SKM-1 treated with dmso at 0.1 percent for 144 hours (cell line): ENCODE data around the gene ATM.

Experiments used
- DNase-seq: peaks from one replicate; lab custom pipeline; 2025; ENCODE audit not compliant: unreplicated experiment; lab: John Stamatoyannopoulos, UW

Gene ATM, protein sequence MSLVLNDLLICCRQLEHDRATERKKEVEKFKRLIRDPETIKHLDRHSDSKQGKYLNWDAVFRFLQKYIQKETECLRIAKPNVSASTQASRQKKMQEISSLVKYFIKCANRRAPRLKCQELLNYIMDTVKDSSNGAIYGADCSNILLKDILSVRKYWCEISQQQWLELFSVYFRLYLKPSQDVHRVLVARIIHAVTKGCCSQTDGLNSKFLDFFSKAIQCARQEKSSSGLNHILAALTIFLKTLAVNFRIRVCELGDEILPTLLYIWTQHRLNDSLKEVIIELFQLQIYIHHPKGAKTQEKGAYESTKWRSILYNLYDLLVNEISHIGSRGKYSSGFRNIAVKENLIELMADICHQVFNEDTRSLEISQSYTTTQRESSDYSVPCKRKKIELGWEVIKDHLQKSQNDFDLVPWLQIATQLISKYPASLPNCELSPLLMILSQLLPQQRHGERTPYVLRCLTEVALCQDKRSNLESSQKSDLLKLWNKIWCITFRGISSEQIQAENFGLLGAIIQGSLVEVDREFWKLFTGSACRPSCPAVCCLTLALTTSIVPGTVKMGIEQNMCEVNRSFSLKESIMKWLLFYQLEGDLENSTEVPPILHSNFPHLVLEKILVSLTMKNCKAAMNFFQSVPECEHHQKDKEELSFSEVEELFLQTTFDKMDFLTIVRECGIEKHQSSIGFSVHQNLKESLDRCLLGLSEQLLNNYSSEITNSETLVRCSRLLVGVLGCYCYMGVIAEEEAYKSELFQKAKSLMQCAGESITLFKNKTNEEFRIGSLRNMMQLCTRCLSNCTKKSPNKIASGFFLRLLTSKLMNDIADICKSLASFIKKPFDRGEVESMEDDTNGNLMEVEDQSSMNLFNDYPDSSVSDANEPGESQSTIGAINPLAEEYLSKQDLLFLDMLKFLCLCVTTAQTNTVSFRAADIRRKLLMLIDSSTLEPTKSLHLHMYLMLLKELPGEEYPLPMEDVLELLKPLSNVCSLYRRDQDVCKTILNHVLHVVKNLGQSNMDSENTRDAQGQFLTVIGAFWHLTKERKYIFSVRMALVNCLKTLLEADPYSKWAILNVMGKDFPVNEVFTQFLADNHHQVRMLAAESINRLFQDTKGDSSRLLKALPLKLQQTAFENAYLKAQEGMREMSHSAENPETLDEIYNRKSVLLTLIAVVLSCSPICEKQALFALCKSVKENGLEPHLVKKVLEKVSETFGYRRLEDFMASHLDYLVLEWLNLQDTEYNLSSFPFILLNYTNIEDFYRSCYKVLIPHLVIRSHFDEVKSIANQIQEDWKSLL (N-terminal part only)

DNA sequence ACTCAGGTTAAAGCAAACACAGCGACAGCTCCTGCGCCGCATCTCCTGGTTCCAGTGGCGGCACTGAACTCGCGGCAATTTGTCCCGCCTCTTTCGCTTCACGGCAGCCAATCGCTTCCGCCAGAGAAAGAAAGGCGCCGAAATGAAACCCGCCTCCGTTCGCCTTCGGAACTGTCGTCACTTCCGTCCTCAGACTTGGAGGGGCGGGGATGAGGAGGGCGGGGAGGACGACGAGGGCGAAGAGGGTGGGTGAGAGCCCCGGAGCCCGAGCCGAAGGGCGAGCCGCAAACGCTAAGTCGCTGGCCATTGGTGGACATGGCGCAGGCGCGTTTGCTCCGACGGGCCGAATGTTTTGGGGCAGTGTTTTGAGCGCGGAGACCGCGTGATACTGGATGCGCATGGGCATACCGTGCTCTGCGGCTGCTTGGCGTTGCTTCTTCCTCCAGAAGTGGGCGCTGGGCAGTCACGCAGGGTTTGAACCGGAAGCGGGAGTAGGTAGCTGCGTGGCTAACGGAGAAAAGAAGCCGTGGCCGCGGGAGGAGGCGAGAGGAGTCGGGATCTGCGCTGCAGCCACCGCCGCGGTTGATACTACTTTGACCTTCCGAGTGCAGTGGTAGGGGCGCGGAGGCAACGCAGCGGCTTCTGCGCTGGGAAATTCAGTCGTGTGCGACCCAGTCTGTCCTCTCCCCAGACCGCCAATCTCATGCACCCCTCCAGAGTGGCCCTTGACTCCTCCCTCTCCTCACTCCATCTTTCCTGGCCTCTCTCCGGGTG, at the start of gene ATM, which contains the start of gene NPAT:
TSS of gene ATM (plus strand) at position 494 of the 774 bp plus-strand sequence. CDS start 4,558 bp downstream, outside the sequence.
TSS of gene NPAT (minus strand) at position 65 of the 774 bp plus-strand sequence. CDS start 102 bp downstream, outside the sequence.
- DNase-seq = peak; percentile 100

DNA sequence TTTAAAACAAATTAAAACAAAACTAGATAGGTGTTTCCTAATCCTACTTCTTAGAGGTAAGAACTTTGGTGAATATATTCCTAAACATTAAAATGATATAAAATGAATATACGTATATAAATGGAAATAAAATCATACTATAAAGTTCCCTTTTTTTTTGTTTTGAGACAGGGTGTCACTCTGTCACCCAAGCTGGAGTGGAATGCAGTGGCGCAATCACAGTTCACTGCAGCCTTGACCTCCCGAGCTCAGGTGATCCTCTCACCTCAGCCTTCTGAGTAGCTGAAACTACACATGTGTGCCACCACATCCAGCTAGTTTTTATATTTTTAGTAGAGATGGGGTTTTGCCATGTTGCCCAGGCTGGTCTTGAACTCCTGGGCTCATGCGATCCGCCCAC, 45.3 kb upstream of the ATM start:
- no peak for DNase-seq

DNA sequence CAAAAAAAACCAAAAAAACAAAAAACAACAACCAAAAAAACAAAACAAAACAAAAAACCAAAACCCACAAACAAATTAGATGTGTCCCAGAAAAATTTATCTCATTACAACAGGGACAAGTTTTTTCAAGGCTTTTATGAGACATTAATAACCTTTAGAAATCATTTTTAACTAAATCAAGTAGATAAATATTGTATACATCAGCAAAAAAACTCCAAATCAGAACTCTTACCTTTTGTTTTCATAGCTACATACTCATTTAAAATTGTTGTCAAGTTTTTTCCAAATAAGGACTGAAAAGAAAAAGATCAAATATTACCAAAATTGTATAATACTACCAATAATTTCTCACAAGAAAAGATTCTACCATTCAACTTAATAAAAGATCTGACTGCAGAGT, 29.1 kb upstream of the ATM start:
- no peak for DNase-seq

DNA sequence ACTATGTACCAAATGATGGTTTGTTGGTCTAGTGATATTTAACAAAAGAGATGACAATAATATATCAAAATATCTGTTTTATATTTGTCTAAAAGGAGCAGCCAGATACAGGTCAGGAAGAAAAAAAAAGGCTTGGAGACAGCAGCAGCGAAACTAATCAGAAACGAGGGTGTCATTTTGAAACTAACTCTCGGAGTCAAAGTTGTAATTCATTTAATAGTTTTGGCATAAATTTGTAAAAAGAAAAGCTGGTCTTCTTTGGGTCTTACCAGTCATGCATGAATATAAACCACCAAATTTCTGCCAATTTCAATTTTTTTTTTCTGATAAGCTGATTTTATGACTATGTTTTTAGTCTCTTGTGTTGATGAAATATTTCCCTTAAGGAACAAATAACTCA, 26.0 kb upstream of the ATM start:
- no peak for DNase-seq

DNA sequence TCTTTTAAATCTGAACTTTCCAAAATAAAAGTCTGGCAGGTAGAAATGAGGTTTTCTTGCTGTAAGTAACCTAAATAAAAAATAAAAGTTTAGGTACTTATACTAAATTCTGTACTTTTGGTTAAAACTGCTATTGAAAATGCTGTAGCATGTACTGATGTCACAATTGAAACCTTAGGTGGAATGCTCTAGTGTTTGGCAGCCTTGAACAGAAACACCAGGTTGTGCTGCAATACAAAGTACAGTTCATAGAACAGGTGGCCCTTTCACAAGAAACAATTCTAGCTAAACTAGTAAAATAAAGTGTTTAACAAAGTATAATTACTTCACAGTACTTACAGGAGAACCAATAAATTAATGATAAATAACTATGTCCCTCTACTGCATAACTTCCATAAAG, 25.5 kb upstream of the ATM start:
- no peak for DNase-seq

DNA sequence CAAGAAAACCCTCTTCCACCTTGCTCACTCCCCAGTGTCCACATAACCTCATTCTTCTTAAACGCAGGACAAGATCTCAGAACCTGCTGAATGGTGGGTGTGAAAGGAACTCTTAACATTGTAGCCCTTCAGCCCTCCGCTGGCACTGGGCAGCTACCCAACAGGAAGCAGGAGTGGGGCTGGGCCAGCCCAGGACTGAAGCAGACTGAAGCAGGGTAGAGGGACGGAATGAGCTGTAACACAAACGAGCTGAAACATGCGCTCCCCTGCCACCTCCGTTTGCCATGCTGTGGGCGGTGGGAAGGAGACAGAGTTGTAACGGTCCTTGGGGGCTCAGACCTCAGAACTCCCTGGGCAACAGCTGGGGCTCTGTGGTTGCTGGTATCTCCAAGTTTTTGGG, 24.0 kb upstream of the ATM start:
- DNase-seq = no peak

DNA sequence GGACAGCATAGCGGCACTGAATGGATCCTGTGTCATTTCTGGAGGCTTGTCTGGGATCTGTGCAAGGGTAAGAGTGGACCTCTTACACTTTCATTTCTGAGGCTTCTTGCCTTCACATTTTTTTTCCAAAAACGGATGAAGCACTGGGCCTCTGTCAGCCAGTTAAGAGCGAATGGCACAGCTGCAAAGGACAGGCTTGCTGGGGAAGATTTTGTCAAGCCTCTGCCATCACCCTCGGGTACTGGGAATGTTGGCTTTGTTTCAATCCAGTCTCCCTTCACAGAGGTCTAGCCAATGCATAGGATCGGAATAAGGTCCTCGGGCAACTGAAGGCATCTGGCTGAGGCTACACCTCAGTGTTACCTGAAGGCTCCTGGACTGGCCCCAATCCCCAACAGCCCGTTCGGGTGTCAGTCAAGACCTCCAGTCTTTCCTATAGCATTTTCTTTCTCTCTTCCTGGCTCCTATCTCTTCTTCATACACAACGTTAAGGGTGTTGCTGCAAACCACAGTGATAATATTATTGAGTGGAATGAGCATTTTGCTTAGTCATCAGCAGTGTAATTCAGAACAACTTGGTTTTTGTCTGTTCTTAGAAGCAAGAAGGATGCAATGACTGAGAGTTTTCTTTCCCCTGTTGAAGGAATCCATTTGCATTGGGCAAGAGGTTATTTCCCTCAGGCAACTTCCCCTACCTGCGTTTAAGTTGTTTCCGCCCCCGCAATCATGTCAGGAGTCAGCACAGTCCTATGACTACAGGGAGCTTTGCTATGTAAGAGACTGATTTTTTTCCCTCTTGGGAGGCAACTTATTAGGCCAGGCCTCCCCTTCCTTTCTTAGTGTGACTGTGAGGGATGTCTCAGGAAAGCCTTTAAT, 23.2 kb upstream of the ATM start:
- DNase-seq = peak; percentile 69

DNA sequence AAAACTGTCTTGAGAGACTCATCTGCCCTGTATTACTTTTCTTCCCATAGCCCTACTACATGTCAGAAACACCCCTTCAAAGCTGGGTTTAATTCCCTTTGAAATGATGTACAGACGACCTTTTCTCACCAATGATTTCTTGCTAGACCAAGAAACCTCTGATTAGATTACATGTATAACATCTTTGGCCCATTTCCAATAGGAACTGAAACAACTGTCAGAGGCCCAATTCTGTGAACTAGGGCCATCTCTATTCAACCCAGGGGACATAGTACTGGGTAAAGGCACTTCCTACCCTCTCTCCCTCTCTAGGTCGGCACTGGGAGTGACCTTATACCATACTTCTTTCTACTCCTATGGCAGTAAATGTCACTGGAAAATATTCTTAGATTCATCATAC, 19.8 kb upstream of the ATM start:
- DNase-seq = no peak

DNA sequence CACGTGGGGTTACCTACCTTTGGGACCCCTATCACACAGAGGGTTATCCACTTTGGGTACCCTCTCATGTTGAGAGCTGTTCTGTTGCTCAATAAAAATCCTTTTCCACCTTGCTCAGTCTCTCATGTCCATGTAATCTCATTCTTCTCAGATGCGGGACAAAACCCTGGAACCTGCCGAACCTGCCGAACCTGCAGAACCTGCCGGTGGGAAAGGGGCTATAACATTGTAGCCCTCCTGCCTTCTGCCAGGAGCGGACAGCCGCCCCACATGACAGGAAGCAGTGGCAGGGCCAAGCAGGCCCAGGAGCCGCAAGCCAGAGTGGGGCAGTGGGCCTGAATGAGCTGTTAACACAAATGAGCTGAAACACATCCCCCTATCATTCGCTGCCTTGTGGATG, 18.5 kb upstream of the ATM start:
- DNase-seq = no peak

DNA sequence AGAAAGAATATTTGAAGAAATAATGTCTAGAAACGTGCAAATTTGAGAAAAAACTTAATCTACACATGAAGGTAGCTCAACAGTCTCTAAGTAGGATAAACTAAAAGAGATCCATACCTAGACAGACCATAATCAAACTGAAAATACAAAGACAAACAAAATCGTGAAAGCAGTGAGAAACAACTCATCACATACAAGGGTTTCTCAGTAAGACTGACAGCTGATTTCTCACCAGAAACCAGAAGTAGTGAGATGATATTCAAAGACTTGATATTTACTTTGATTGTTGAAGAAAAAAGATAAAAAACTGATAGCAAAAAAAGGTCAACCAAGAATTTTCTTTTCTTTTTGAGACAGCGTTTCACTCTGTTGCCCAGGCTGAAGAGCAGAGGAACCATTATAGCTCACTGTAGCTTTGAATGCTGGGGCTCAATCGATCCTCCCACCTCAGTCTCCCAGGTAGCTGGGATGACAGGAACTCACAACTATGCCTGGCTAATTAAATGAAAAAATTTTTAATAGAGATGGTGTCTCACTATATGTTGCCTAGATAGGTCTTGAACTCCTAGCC, 17.9 kb upstream of the ATM start:
- no peak for DNase-seq

DNA sequence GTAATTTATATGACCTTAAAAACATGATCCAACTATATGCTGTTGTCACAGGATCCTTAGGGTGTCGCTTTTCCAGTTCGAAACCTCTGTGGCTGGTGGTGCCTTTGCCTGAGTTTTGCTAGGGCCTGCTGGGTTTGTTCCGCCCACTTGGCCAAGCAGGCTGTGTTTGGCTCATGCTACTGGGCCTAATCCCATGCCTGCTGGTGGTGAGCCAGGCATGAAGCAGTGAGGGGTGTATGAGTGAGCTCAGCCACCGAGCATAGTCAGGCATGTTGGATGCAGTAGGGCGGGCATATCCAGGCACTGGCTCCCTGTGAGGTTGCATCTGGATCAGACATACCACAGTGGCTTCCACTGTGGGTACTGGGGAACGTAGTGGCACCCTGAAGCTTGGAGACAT, 16.7 kb upstream of the ATM start:
- DNase-seq = no peak

DNA sequence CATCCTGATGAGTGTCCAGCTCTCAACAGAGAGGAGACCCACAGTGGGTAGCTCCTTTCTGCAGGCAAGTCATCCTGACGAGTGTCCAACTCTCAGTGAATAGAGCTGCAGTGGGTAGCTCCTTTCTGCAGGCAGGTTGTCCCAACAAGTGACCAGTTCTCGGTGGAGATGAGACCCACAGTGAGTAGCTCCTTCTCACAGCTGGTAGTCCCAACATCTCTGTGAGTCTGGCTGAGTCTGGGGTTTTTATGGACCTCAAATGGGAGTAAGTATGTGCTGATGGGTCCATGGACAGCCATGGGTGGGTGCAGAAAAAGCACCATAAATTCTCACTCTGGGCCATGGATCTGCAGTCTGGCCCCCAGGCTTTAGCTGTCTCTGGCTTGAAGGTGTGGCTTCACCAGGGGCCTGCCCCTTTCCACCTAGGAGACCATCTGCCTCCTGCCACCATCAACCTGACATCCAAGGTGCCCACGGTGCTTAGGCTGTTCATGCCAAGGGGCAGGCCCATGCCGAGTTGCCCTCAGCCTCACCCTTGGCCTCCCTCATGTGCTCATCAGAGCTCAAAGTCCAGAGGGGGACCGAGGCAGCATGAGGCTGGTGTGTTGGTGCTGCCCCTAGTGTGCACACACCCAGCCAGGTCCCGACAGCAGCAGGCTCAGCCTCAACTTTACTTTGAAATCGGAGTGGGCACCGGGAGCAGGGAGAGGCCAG, 15.7 kb upstream of the ATM start:
- DNase-seq = no peak

DNA sequence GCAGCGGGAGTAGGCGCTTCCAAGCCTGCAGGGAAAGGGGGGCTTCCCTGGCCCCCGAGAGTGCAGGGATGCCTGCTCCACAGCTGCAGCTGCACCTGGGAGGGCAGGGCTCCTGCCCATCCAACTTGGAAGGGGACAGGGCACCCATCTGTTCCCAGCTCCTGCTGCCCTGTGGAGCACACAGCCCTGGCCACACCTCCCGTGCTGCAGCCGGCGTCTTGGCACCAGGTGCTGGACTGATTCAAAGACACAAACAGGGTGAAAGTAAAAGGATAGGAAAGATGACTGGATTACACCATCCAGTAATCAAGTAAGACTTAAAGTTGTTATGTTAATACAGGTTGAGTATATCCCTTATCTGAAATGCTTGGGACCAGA, 15.2 kb upstream of the ATM start:
- no peak for DNase-seq

DNA sequence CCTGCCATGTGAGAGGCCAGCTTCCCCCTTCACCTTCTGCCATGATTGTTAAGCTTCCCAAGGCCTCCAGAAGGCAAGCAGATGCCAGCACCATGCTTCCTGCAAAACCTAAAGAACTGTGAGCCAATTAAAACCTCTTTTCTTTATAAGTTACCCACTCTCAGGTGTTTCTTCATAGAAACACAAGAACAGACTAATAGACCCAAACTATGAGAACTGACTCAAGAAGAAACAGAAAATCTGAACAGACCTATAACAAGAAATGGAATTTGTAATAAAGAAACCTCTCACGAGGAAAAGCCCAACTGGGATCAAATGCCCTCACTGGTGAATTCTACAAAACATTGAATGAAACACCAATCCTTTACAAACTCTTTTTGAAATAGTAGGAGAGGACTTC, 12.4 kb upstream of the ATM start:
- DNase-seq = no peak

DNA sequence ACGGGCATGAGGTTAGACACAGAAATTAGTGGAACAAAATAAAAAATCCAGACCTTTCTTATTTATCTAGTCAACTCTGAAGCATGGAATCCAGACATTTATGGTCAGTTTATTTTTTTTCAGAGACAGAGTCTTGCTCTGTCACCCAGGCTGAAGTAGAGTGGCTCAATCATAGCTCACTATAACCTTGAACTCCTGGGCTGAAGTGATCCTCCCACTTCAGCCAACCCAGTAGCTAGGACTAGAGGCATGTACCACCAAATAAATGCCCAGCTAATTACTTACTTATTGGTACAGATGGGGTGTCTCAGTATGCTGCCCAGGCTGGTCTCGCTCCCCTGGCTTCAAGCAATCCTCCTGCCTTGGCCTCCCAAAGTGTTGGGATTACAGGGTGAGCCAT, 9.1 kb upstream of the ATM start:
- DNase-seq = no peak

DNA sequence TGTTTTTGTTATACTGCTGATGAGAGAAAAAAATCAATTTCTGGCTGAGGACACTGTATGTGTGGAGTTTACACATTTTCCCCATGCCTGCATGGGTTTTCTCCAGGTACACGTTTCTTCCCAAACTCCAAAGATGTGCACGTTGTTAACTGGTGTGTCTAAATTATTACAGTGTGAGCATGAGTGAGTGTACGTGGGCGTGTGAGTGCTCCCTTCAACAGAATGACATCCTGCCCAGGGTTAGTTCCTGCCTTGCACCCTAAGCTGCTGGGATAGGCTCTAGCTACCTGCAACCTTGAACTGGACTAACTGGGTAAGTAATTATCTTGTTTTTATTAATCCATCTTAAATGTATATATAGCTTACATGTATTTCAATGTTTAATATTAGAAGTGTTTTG, 5.9 kb upstream of the ATM start:
- no peak for DNase-seq

DNA sequence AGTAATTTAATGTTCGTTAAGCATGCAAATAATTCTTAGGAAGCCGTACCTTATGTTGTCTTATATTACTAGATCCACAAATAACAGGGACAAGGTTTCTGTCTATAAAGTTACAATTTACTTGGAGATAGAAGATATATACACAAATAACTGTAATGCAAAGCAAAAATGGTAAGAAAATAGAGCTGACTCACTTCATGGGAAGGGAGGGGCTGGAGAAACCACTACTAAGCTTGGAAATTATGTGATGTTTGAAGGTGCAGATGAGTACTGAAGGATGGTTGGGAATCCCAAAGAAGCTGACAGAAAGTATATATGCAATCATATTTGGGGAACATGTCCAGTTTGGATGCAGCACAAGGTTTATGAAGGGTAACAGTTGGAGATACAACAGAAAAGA, 4.4 kb upstream of the ATM start:
- no peak for DNase-seq

DNA sequence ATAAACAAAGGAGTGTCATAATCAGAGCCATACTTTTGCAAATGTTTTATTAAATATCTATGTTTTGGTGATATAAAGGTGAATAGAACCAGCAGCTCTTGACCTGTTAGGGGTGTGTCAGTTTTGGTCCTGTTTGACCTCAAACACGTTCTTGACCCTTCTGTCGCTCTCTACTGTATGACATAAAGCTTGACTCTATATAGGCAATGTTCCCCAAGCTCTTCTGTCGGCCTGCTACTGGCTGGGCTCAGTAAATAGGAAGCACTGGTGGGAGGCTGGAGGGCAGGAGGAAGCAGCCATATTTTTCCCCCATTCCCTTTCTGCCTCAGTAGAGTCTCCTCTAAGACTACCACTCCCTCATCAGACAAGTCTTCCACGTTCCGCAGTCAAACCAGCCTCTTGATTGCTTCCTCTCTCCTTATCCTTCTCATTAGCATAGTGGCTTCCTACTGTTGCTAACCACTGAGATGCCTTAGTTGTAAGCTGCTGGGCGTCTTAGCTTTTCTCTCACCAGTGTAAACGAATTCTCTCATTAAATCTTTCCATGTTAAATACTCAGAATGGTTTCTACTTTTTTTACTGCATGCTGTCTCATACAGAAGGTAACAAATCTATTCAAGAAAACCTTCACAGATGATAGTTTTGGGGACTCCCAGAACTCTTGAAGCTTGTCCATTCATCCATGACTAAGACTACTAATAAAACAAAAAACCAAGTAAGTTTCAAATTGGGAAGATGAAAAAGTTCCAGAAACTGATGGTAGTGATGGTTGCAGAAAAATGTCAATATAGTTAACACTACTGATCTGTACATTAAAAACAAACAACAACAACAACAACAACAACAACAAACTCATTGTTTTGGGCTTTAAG, 3.7 kb upstream of the ATM start:
- no peak for DNase-seq
